Stomach smooth muscle (tissue), 2 donors: ENCODE measurements around the gene BPIFA2.

Experiments used
- H3K27ac ChIP-seq: one replicate; pipeline ENCODE4 v1.7.0; 2013; ENCODE audit warnings: mild to moderate bottlenecking, low read length, inconsistent platforms
- H3K27me3 ChIP-seq, 2 donors: one replicate each; pipeline ENCODE4 v1.7.0; 2013; ENCODE audit warnings: low read length in 2 of 2; ENCODE audit not compliant: insufficient read depth in 2 of 2, control insufficient read depth in 1 of 2
- H3K36me3 ChIP-seq, 2 donors: one replicate each; pipeline ENCODE4 v1.7.0; 2013; ENCODE audit warnings: low read length in 2 of 2; ENCODE audit not compliant: control insufficient read depth in 2 of 2, insufficient read depth in 2 of 2
- H3K4me1 ChIP-seq: one replicate; pipeline ENCODE4 v1.7.0; 2013; ENCODE audit warnings: low read length; ENCODE audit not compliant: control insufficient read depth, insufficient read depth
- H3K4me3 ChIP-seq, 2 donors: one replicate each; pipeline ENCODE4 v1.7.0; 2013; ENCODE audit warnings: low read length in 2 of 2
- H3K9ac ChIP-seq, 2 donors: one replicate each; pipeline ENCODE4 v1.7.0; 2013; ENCODE audit warnings: low read length in 2 of 2, mild to moderate bottlenecking in 1 of 2
- H3K9me3 ChIP-seq, 2 donors: one replicate each; pipeline ENCODE4 v1.7.0; 2013; ENCODE audit warnings: low read length in 2 of 2; ENCODE audit not compliant: control insufficient read depth in 2 of 2
- donor health status: healthy.
- donor health status: Pancreatic carcinoma.

BPIFA2 gene

DNA sequence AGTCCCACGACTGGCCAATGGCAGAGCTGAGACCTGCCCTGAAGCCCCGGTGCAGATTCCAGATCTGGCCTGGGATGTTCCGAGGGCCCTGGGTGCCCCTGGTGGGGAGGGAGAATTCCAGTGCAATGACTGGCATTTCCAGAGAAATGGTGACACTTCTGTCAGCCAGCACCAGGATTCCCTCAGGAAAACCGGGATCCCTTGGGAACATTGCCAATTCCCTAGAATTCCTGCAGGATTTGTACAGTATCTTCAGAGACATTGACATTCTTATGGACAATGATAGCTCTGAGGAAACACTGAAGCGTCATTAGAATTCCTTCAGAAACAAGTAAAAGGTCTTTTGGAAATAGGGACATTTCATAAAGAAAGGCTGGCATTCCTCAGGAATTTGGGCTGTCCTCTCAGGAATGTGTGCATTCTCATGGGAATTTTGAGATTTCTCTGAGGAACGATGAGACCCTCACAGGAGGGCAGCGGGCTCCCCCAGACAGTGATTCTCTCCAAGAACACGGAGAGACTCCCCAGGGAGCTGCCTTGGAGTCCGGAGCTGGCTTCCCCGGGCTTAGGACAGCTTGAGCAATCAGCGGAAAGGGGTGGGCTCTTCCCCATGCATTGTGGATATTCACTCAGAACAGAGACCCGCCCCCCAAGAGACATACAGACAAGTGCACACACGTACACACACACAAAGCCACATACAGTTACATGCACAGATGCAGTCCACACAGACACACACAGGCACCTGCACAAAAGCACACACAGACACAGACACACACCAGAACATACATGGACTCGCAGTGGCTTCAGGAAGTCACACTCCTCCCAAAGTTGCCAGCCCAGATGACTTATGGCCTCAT, 35.2 kb upstream of the BPIFA2 start:
- Histone ChIP-seq H3K27ac (no peak overlapping the region), H3K9ac (no peak overlapping the region), H3K9me3 (no peaks in the 10 kb centered on the region), H3K4me3 (no peak overlapping the region), H3K36me3 (no peaks in the 10 kb centered on the region), H3K4me1 (no peaks in the 10 kb centered on the region), H3K27me3 (peaks cover 0 to 12% of the 10 kb centered on the region in 2 donors)

DNA sequence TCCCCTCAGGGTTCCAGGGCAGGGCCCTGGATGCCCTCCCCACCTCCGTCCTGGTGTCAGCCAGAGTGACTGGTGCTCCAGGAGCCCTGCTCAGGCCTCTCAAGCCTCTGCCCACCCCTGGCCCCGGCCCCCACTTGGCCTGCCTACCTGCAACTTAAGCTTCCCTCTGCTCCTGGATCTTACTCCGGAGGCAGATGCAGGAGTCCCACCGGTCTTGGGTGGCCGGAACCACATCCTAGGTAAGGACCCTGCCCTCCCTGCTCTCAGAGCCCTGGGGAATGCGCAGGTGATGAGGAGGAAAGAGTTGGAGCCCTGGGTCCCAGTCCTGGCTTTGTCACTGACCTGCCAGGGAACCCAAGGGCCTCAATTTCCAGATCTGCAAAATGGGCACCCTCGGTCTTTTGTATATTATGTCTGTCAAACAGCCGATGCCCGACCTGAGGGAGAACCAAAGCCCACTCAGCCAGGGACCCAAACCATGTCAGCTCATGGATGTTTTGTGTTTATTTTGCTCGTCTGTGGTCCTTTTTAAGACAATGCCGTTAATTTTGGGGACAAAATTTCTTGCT, 34.5 kb upstream of the BPIFA2 start:
- Histone ChIP-seq H3K4me1 (no peaks in the 10 kb centered on the region), H3K9me3 (no peaks in the 10 kb centered on the region), H3K27ac (no peak overlapping the region), H3K4me3 (no peak overlapping the region), H3K9ac (no peak overlapping the region), H3K27me3 (peaks cover 0 to 12% of the 10 kb centered on the region in 2 donors), H3K36me3 (no peaks in the 10 kb centered on the region)

DNA sequence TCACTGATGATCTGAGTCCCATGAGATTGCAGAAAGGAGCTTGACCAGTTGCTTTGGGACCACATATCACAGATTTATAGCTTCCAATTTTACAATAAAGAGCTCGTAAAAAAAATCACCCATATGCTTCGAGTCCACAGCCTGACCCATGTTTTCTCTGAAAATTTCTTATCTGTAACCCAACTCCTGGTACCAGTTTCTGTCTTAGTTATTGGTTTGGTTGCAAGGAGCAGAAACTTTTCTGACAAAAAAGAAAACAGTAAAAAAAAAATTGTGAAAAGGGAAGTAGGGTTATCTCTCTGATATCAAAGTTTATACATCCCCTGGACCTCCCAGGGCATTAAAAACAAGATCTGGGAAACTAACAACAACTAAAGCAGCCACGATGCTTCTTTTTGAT, 30.8 kb upstream of the BPIFA2 start:
- Histone ChIP-seq H3K9ac (no peak overlapping the region), H3K4me3 (no peak overlapping the region), H3K36me3 (no peaks in the 10 kb centered on the region), H3K4me1 (no peaks in the 10 kb centered on the region), H3K9me3 (peaks cover 0 to 5% of the 10 kb centered on the region in 2 donors), H3K27me3 (peaks cover 0 to 2% of the 10 kb centered on the region in 2 donors), H3K27ac (no peak overlapping the region)

DNA sequence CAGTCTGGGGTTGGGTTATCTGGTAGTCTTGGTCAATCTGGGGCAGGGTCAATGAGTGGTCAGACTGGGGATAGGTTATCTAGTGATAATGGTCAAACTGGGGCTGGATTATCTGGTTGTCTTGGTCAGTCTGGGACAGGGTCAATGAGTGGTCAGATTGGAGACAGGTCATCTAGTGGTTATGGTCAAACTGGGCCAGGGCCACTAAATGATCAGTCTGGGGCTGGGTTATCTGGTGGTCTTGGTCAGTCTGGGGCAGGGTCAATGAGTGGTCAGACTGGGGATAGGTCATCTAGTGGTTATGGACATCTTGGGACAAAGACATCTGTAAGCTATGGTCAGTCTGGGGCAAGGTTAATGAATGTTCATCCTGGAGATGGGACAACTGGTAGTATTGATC, 28.5 kb upstream of the BPIFA2 start:
- Histone ChIP-seq H3K36me3 (no peaks in the 10 kb centered on the region), H3K27ac (no peak overlapping the region), H3K27me3 (no peaks in the 10 kb centered on the region), H3K4me1 (no peaks in the 10 kb centered on the region), H3K9me3 (peaks cover 0 to 5% of the 10 kb centered on the region in 2 donors), H3K4me3 (no peak overlapping the region), H3K9ac (no peak overlapping the region)

DNA sequence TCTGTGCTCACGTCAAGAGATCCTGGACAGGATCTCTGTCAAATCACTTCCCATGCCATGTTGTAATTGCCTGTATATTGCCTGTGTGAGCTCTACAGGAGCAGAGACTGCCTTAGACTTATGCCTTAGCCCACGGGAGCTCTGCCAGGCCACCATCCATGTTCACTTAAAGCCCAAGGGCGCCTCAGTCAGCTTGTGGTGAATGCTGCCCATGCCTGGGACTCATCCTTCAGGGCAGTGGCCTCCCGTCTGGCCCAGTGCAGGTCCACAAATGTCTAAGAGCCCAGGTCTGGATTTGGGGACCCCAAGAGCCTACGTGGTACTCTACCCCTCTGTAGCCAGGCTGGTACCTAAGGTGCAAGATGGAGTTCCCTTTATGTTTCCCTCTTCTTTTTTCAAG, 22.4 kb upstream of the BPIFA2 start:
- Histone ChIP-seq H3K36me3 (no peaks in the 10 kb centered on the region), H3K27ac (no peak overlapping the region), H3K27me3 (peaks cover 7 to 14% of the 10 kb centered on the region in 2 donors), H3K4me1 (no peaks in the 10 kb centered on the region), H3K4me3 (no peak overlapping the region), H3K9ac (no peak overlapping the region), H3K9me3 (no peaks in the 10 kb centered on the region)

DNA sequence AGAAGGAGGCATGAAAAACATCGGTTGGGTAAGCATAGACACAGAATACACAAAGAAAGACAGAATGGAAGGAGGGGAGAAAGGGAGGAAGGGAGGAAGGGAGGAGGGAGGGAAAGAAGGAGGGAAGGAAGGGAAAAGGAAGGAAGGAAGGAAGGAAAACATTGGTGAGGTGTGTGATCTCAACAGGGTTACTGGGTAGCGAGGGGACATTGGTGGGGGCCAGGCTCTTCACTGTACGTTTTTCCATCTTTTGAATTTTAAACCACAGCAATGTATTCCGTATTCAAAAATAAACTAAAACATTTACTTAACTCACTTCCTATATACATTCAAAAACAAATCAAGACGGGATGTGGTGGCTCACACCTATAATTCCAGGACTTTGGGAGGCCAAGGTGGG, 20.7 kb upstream of the BPIFA2 start:
- H3K27me3 ChIP-seq, result peaks cover 7 to 14% of the 10 kb centered on the region in 2 donors
- no peaks in the 10 kb centered on the region for H3K9me3 ChIP-seq
- no peak overlapping the region for H3K4me3 ChIP-seq
- no peaks in the 10 kb centered on the region for H3K4me1 ChIP-seq
- no peak overlapping the region for H3K27ac ChIP-seq
- H3K36me3 ChIP-seq, result no peaks in the 10 kb centered on the region
- H3K9ac ChIP-seq, result no peak overlapping the region

DNA sequence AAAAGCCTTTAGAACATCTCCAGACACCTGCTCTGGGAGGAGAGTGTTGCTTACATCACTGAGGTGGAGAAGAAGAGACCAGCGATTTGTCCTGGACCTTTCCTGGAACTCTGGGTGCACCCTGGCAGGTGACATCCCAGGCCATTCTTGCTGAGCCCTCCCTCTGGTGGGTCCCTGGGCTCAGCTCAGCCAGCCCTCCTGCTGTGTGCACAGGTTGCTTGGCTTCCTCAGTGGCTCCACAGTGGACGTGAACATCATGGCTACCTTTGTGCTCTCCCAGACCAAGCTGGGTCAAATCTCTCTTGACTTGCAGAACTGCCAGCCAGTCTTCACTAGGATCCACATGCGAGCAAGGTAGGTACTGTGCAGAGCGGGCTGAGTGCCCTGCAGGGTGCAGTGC, 19.9 kb upstream of the BPIFA2 start:
- no peaks in the 10 kb centered on the region for H3K4me1 ChIP-seq
- no peak overlapping the region for H3K9ac ChIP-seq
- no peak overlapping the region for H3K27ac ChIP-seq
- H3K36me3 ChIP-seq, result no peaks in the 10 kb centered on the region
- H3K4me3 ChIP-seq, result no peak overlapping the region
- no peaks in the 10 kb centered on the region for H3K9me3 ChIP-seq
- H3K27me3 ChIP-seq, result peaks cover 7 to 15% of the 10 kb centered on the region in 2 donors

DNA sequence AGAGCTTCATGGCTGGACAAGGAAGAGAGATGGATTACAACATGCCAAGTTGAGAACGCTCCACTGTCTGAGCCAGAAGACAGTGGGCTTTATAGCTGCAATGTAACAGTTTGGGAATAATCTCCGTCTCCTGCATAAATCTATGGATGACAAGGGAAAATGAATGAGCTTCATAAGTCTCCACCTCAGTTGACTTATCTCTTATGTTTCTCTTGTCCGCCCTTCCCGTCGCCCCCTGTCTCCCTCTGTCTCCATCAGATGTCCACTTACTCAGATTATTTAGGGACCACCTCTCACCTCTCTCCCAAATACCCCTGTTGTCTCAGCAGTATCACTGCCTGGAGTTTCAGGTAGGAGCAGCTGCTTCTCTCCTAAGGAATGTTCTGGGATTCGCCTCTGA, 13.7 kb upstream of the BPIFA2 start:
- Histone ChIP-seq H3K4me3 (no peak overlapping the region), H3K27ac (no peak overlapping the region), H3K27me3 (peaks cover 2 to 3% of the 10 kb centered on the region in 2 donors), H3K36me3 (no peaks in the 10 kb centered on the region), H3K9me3 (peaks cover 0 to 4% of the 10 kb centered on the region in 2 donors), H3K9ac (no peak overlapping the region), H3K4me1 (no peaks in the 10 kb centered on the region)

DNA sequence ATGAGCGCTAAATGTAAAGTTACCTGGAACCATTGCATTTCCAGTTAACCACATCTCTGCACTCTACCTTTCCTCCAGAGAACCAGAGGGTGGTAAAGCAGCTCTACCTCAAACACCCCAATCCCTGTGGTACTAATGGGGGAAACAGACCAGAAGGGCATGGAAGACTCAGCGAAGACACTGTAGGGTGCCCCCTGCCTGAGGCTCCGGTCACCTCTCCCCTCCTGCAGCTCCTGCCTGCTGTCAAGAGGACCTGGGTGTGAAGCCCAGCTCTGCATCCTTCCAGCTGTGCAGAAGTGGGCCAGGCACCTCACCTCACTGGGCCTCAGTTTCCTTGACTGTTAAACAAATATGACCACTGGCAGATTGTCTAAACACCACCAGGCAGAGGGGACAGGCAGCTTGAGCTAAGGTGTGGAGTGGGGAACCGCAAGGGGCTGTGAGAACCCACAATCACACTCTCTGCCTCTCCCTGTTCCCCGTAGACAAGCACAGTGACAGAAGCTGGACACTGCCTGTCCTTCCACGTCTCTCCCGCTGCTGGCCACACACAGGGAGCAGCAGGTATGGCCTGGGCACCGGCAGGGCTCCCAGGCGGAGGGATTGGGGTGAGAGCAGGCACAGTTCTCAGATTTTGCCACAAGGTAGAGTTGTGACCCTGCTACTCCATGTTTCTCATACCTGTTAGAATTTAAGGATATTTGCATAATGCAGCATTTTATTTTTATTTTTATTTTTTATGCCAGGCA, 9.1 kb upstream of the BPIFA2 start:
- H3K9ac ChIP-seq, result no peak overlapping the region
- H3K27me3 ChIP-seq, result no peaks in the 10 kb centered on the region
- H3K4me1 ChIP-seq, result no peaks in the 10 kb centered on the region
- H3K36me3 ChIP-seq, result no peaks in the 10 kb centered on the region
- H3K9me3 ChIP-seq, result peaks cover 0 to 4% of the 10 kb centered on the region in 2 donors
- no peak overlapping the region for H3K4me3 ChIP-seq
- H3K27ac ChIP-seq, result no peak overlapping the region

DNA sequence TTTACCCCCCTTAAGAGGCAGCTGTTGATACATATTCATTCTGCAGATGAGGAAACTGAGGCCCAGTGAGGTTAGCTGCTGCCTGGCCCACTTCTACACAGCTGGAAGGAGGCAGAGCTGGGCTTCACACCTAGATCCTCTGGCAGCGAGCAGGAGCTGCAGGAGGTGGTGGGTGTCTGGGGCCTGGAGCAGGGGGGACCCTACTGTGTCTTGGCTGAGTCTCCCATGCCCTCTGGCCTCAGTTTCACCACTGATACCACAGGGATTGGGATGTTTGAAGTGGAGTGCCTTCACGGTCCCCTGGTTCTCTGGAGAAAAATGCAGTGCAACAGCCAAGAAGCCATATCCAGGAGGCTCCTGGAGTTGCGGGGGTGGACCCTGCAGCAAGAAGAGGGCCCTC, 8.2 kb upstream of the BPIFA2 start:
- no peak overlapping the region for H3K4me3 ChIP-seq
- H3K9ac ChIP-seq, result no peak overlapping the region
- no peak overlapping the region for H3K27ac ChIP-seq
- no peaks in the 10 kb centered on the region for H3K4me1 ChIP-seq
- H3K27me3 ChIP-seq, result no peaks in the 10 kb centered on the region
- no peaks in the 10 kb centered on the region for H3K36me3 ChIP-seq
- peaks cover 0 to 4% of the 10 kb centered on the region in 2 donors for H3K9me3 ChIP-seq
